ENCODE data around the gene CENPL. TPM values are rescaled to one million over a fixed set of nuclear protein-coding genes. Genes with fewer than 3 reads are reported as not detected.
A peak's percentile ranks its signal among the peaks of the same experiment; 100 is the strongest.
"Not testable (repeated sequence)": the region's sequence is repeated elsewhere in the genome, so short reads cannot be mapped to it uniquely, and the experiment has no call there.

CENPL gene
- total RNA-seq, 2 experiments from 2014 or later = 25.4 to 36.1 TPM

GRCh38 chr1:173863224-173864161 is 38.8 kb upstream of the CENPL start:
- intact Hi-C loops (cut with micrococcal nuclease; ENCODE audit: unreplicated experiment) = no loop called here
- DNase-seq (ENCODE audit: low spot score) = peak; percentile 20

GRCh38 chr1:173862769-173863223 is 38.1 kb upstream of the CENPL start:
- CTCF ChIA-PET (ENCODE audit: unreplicated experiment) = no interaction called here
- BruUV-seq (replicated peaks) = no TSS peak
- POLR2A ChIA-PET = interaction anchor here (0.6 to 1.0 kb wide), 2 partner anchors 34 to 190 kb away, joined by 3 to 5 read pairs; no protein-coding TSS in a partner anchor
- H3K4me2 ChIP-seq (ENCODE audit: low read length) = peak overlapping the region; percentile 93
- peaks cover 45% of the 10 kb centered on the region for H3K79me2 ChIP-seq (ENCODE audit: insufficient read depth, low read depth, low read length)
- H3K27ac ChIP-seq (ENCODE audit: low read depth, low read length, poor library complexity, severe bottlenecking) = peak overlapping the region; percentile 91
- H3K4me3 ChIP-seq (ENCODE audit: low read depth, low read length, poor library complexity, severe bottlenecking) = peak overlapping the region; percentile 98
- peaks cover 41% of the 10 kb centered on the region for H4K20me1 ChIP-seq (ENCODE audit: insufficient read depth, low read length)
- intact Hi-C loops (cut with micrococcal nuclease; ENCODE audit: unreplicated experiment) = no loop called here
- no peaks in the 10 kb centered on the region for H3K9me2 ChIP-seq (ENCODE audit: insufficient read depth, low read length)
- no peak overlapping the region for H2AFZ ChIP-seq (ENCODE audit: low read length)
- TF ChIP-seq EZH2phosphoT487 (IDR thresholded peaks at IDR 0.05; ENCODE audit: borderline replicate concordance, low read depth, low read length) (no peak), CTCF (conservative IDR thresholded peaks at IDR 0.05; ENCODE audit: low read length) (no peak)
- H3K4me1 ChIP-seq (ENCODE audit: insufficient read depth, low read length, poor library complexity, severe bottlenecking) = peaks cover 40% of the 10 kb centered on the region
- H3K36me3 ChIP-seq (ENCODE audit: insufficient read depth, low read length) = peaks cover 90% of the 10 kb centered on the region
- DNase-seq (ENCODE audit: low spot score) = peak; percentile 22
- H3K9me3 ChIP-seq (ENCODE audit: low read length) = no peaks in the 10 kb centered on the region

More at GRCh38 chr1:173863224-173864161, 38.8 kb upstream of the CENPL start:
- ChIA-PET CTCF (ENCODE audit: unreplicated experiment) (no interaction called here), POLR2A (interaction anchor here (0.6 to 1.2 kb wide), 6 partner anchors 12 to 190 kb away, joined by 3 to 4 read pairs (median 3); partner anchors contain the start of gene KLHL20)
- H3K4me2 ChIP-seq (ENCODE audit: low read length) = peak overlapping the region; percentile 93
- peaks cover 45% of the 10 kb centered on the region for H3K79me2 ChIP-seq (ENCODE audit: insufficient read depth, low read depth, low read length)
- no peak for TF ChIP-seq CTCF (conservative IDR thresholded peaks at IDR 0.05; ENCODE audit: low read length)
- no peak for TF ChIP-seq EZH2phosphoT487 (IDR thresholded peaks at IDR 0.05; ENCODE audit: borderline replicate concordance, low read depth, low read length)
- peak overlapping the region; percentile 91 for H3K27ac ChIP-seq (ENCODE audit: low read depth, low read length, poor library complexity, severe bottlenecking)
- BruUV-seq (replicated peaks) = no TSS peak
- H3K36me3 ChIP-seq (ENCODE audit: insufficient read depth, low read length) = peaks cover 83% of the 10 kb centered on the region
- H4K20me1 ChIP-seq (ENCODE audit: insufficient read depth, low read length) = peaks cover 41% of the 10 kb centered on the region
- peak overlapping the region; percentile 98 for H3K4me3 ChIP-seq (ENCODE audit: low read depth, low read length, poor library complexity, severe bottlenecking)
- no peaks in the 10 kb centered on the region for H3K9me2 ChIP-seq (ENCODE audit: insufficient read depth, low read length)
- H3K9me3 ChIP-seq (ENCODE audit: low read length) = no peaks in the 10 kb centered on the region
- H2AFZ ChIP-seq (ENCODE audit: low read length) = no peak overlapping the region
- peaks cover 40% of the 10 kb centered on the region for H3K4me1 ChIP-seq (ENCODE audit: insufficient read depth, low read length, poor library complexity, severe bottlenecking)

GRCh38 chr1:173862146-173862768 is 37.6 kb upstream of the CENPL start:
- CTCF ChIA-PET (ENCODE audit: unreplicated experiment); intact Hi-C loops (cut with micrococcal nuclease; ENCODE audit: unreplicated experiment); H2AFZ ChIP-seq (ENCODE audit: low read length); H3K4me3 ChIP-seq (ENCODE audit: low read depth, low read length, poor library complexity, severe bottlenecking); H3K9me3 ChIP-seq (ENCODE audit: low read length); BruUV-seq (replicated peaks); H3K9me2 ChIP-seq (ENCODE audit: insufficient read depth, low read length): not testable (repeated sequence)
- peak; percentile 27 for DNase-seq (ENCODE audit: low spot score)
- H4K20me1 ChIP-seq (ENCODE audit: insufficient read depth, low read length) = peaks cover 41% of the 10 kb centered on the region
- POLR2A ChIA-PET = interaction anchor here (0.7 to 1.0 kb wide), 3 partner anchors 34 to 953 kb away, joined by 4 to 6 read pairs (median 5); no protein-coding TSS in a partner anchor
- peaks cover 40% of the 10 kb centered on the region for H3K4me1 ChIP-seq (ENCODE audit: insufficient read depth, low read length, poor library complexity, severe bottlenecking)
- peaks cover 39% of the 10 kb centered on the region for H3K79me2 ChIP-seq (ENCODE audit: insufficient read depth, low read depth, low read length)
- H3K27ac ChIP-seq (ENCODE audit: low read depth, low read length, poor library complexity, severe bottlenecking) = peak overlapping the region; percentile 91
- H3K36me3 ChIP-seq (ENCODE audit: insufficient read depth, low read length) = peaks cover 90% of the 10 kb centered on the region
- peak overlapping the region; percentile 93 for H3K4me2 ChIP-seq (ENCODE audit: low read length)
